Stimulated activated naive CD8-positive, alpha-beta T cell treated with anti-CD3 and anti-CD28 coated beads, Interleukin-15, Interleukin-2, amounts not matched to agents 100 ng/mL and 50 ng/mL, for 24 hours (primary cell): ENCODE data around the gene CELSR2.

Experiments used
- H3K27ac Mint-ChIP-seq: one replicate; pipeline ENCODE4 v1.8.0; 2021; ENCODE audit warnings: mild to moderate bottlenecking, mixed read lengths
- H3K27me3 Mint-ChIP-seq: one replicate; pipeline ENCODE4 v1.8.0; 2021; ENCODE audit warnings: mixed read lengths
- H3K36me3 Mint-ChIP-seq: one replicate; pipeline ENCODE4 v1.8.0; 2021; ENCODE audit warnings: low read depth, mixed read lengths
- H3K4me1 Mint-ChIP-seq: one replicate; pipeline ENCODE4 v1.8.0; 2021; ENCODE audit warnings: low read depth, mixed read lengths
- H3K4me3 Mint-ChIP-seq: one replicate; pipeline ENCODE4 v1.8.0; 2021; ENCODE audit warnings: mild to moderate bottlenecking, mixed read lengths
- H3K9me3 Mint-ChIP-seq: one replicate; pipeline ENCODE4 v1.8.0; 2021; ENCODE audit warnings: mixed read lengths

The CELSR2 gene

GRCh38 chr1:109240158-109241152 is 8.9 kb upstream of the CELSR2 start:
- Mint-ChIP-seq H3K36me3 (peaks cover 28% of the 10 kb centered on the region), H3K4me1 (peaks cover 16% of the 10 kb centered on the region), H3K27ac (no peak overlapping the region)

DNA sequence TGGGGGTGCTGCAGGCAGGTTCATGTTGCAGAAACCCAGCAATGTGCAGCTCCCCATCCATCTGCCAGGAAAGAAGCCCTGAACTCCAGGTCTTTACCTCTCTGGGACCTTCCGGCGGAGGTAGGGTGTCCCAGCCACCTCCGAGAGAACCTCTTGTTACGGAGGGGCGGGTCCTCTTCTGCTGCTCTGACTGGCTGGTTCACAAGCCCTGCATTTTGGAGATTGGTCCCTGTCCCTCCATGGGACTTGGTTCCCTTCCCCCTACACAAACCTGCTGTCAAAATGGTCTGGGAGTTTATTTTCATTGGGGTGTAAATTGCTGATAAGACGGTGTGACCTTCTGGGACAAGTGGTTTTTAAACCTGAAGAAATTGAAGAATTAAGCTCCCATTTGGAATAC is 8.0 kb upstream of the CELSR2 start:
- H3K9me3 Mint-ChIP-seq, result no peaks in the 10 kb centered on the region
- H3K4me1 Mint-ChIP-seq, result peaks cover 16% of the 10 kb centered on the region
- H3K27me3 Mint-ChIP-seq, result peaks cover 15% of the 10 kb centered on the region
- H3K27ac Mint-ChIP-seq, result no peak overlapping the region
- H3K36me3 Mint-ChIP-seq, result peaks cover 19% of the 10 kb centered on the region
- no peak overlapping the region for H3K4me3 Mint-ChIP-seq

More at GRCh38 chr1:109240158-109241152, 8.9 kb upstream of the CELSR2 start:
- no peaks in the 10 kb centered on the region for H3K9me3 Mint-ChIP-seq
- peaks cover 15% of the 10 kb centered on the region for H3K27me3 Mint-ChIP-seq
- no peak overlapping the region for H3K4me3 Mint-ChIP-seq

- no peak overlapping the region for H3K27ac Mint-ChIP-seq
- H3K9me3 Mint-ChIP-seq, result no peaks in the 10 kb centered on the region
- peaks cover 15% of the 10 kb centered on the region for H3K27me3 Mint-ChIP-seq
- H3K4me1 Mint-ChIP-seq, result peaks cover 16% of the 10 kb centered on the region
- H3K4me3 Mint-ChIP-seq, result no peak overlapping the region
- peaks cover 13% of the 10 kb centered on the region for H3K36me3 Mint-ChIP-seq
Measured at GRCh38 chr1:109241841-109242345, 7.4 kb upstream of the CELSR2 start.

DNA sequence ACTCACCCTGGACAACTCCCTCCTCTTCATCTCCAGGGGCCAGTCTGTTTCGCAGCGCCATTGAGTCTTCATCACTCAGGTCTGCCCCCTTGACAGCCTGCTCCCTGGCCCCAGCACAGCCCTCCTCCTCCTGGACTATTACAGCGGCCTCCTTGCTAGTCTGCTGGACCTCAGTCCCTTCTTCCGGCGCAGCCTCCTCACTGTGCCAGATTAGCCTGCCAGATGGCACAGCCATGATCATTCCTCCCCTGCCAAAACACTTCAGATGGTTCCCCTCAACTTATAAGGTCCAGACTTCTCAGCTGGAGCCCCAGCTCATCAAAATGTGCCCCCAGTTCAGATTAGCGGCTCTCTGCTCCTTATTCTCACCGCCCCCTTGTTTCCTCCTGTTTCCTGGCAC is 7.0 kb upstream of the CELSR2 start:
- Mint-ChIP-seq H3K4me3 (no peak overlapping the region), H3K9me3 (no peaks in the 10 kb centered on the region), H3K27me3 (peaks cover 15% of the 10 kb centered on the region), H3K27ac (no peak overlapping the region), H3K36me3 (peaks cover 8% of the 10 kb centered on the region), H3K4me1 (peaks cover 16% of the 10 kb centered on the region)

- Mint-ChIP-seq H3K27ac (no peak overlapping the region), H3K9me3 (no peaks in the 10 kb centered on the region), H3K27me3 (peaks cover 15% of the 10 kb centered on the region), H3K36me3 (peaks cover under 1% of the 10 kb centered on the region), H3K4me1 (peaks cover 16% of the 10 kb centered on the region), H3K4me3 (no peak overlapping the region)
Measured at GRCh38 chr1:109243221-109243620, 6.1 kb upstream of the CELSR2 start.

DNA sequence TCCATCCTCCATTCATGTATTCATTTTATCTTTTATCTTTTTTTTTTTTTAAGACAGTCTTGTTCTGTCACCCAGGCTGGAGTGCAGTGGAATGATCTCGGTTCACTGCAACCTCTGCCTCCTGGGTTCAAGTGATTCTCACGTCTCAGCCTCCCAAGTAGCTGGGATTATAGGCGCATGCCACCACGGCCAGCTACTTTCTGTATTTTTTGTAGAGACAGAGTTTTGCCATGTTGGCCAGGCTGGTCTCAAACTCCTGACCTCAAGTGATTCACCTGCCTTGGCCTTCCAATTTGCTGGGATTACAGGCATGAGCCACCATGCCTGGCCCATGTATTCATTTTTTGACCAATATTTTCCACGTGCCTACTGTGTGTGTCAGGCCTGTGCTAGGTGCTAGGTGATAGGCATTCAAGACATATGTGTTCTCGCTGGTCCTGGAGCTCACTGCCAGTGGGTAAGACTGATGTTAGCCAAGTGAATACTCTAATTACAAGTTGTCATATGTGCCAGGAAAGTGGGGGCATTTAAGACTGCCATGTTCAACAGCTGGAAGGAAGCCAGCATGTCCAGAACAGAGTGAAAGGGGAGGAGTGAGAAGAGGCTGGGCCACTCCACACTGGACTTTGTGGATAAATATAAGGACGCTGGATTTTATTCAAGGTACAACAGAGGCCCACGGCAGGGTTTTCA is 5.3 kb upstream of the CELSR2 start:
- Mint-ChIP-seq H3K4me3 (no peak overlapping the region), H3K36me3 (no peaks in the 10 kb centered on the region), H3K27me3 (peaks cover 15% of the 10 kb centered on the region), H3K27ac (no peak overlapping the region), H3K9me3 (no peaks in the 10 kb centered on the region), H3K4me1 (peaks cover 18% of the 10 kb centered on the region)

DNA sequence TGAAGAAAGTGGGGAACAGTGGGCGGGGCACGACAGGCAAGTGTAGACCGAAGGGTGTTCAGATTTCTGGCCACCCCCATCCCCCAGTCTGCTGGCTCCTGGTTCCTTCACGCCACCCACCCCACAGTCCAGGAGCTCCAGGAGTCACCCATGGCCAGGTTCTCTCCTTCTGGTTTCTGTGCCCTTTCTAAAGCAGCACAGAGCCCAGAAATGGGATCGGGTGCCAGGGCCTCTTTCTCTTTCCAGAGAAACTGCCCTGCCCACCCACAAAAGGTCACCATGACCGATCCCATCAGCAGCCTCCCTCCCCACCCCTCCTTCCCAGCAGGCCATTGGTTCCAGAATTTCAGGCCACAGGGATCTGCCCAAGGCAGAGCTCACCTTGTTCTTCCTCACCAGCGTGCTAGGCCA is 3.2 kb upstream of the CELSR2 start:
- H3K4me3 Mint-ChIP-seq, result no peak overlapping the region
- no peaks in the 10 kb centered on the region for H3K36me3 Mint-ChIP-seq
- peaks cover 19% of the 10 kb centered on the region for H3K27me3 Mint-ChIP-seq
- H3K9me3 Mint-ChIP-seq, result no peaks in the 10 kb centered on the region
- H3K4me1 Mint-ChIP-seq, result peaks cover 18% of the 10 kb centered on the region
- no peak overlapping the region for H3K27ac Mint-ChIP-seq

DNA sequence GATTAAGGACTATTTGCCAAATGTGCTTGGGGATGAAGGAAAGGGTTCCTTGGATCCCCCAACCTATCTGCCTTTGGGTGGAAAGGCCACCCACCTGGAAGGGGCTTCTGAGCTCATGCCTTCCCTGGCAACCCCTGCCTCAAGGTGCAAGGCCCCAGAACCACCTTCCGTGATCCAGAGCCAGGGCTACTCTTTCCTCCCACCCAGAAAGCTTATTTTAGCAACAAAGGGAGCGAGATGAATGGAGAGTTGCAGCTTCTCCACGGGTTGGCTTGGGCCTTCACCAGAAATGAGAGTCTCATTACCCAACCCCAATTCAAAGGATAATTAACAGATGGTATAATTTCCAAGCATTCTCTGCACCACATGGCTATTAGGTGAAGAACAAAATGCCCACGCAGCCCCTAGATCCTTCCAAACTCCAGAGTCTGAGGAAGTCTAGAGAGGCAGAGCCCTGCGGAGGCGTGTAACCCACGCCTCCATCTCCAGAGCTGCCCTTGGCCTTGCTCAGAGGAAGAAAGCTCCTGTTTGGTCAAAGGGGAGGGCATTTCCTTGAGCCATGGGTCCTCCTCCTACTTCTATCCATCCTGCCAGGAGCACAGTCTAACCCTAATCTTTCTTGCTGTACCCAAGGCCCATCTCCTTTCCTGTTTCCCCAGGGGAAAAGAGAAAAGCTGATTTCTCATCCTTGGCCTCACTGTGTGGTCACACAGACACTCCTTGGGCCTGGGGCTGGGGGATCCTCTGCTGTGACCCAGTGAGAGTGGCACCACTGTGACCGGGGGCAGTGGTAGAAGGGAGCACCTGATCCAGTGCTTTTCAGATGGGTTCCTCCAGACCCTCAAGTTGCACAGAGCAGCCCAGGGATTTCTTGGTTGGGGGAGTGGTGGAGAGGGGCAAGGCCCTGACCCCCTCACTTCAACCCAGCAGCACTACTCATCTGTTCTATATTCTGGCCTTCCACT is 1.7 kb upstream of the CELSR2 start:
- Mint-ChIP-seq H3K27me3 (peaks cover 12% of the 10 kb centered on the region), H3K36me3 (no peaks in the 10 kb centered on the region), H3K9me3 (no peaks in the 10 kb centered on the region), H3K4me1 (peaks cover 6% of the 10 kb centered on the region), H3K4me3 (no peak overlapping the region), H3K27ac (no peak overlapping the region)

DNA sequence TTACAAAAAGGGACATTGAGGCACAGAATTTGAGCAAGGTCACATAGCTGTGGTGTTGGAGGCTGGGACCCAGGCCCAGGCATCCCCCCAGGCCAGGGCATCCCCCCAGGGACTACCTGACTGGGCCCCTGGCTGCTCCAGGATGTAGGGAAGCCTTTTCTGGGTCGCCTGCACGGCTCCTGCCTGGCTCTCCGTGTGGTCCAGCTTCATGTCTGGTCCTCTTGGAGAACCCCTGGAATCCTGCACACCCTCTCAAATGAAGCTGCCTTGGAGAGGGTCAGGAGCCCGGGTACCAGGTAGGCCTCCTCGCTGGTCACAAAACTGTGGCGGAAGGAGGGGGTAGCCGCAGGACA is 919 bp upstream of the CELSR2 start:
- Mint-ChIP-seq H3K4me3 (no peak overlapping the region), H3K9me3 (no peaks in the 10 kb centered on the region), H3K27me3 (peaks cover 12% of the 10 kb centered on the region), H3K27ac (no peak overlapping the region), H3K36me3 (no peaks in the 10 kb centered on the region), H3K4me1 (peaks cover 5% of the 10 kb centered on the region)

GRCh38 chr1:109249654-109250401 is 489 bp downstream of the CELSR2 start:
- H3K9me3 Mint-ChIP-seq, result no peaks in the 10 kb centered on the region
- no peaks in the 10 kb centered on the region for H3K36me3 Mint-ChIP-seq
- peaks cover 4% of the 10 kb centered on the region for H3K27me3 Mint-ChIP-seq
- H3K4me1 Mint-ChIP-seq, result peaks cover 5% of the 10 kb centered on the region
- peak overlapping the region; percentile 57 for H3K4me3 Mint-ChIP-seq
- no peak overlapping the region for H3K27ac Mint-ChIP-seq

GRCh38 chr1:109250454-109251276 is 1.3 kb downstream of the CELSR2 start:
- Mint-ChIP-seq H3K27ac (no peak overlapping the region), H3K27me3 (peaks cover 4% of the 10 kb centered on the region), H3K36me3 (no peaks in the 10 kb centered on the region), H3K9me3 (no peaks in the 10 kb centered on the region), H3K4me1 (peaks cover 5% of the 10 kb centered on the region), H3K4me3 (peak overlapping the region; percentile 57)

DNA sequence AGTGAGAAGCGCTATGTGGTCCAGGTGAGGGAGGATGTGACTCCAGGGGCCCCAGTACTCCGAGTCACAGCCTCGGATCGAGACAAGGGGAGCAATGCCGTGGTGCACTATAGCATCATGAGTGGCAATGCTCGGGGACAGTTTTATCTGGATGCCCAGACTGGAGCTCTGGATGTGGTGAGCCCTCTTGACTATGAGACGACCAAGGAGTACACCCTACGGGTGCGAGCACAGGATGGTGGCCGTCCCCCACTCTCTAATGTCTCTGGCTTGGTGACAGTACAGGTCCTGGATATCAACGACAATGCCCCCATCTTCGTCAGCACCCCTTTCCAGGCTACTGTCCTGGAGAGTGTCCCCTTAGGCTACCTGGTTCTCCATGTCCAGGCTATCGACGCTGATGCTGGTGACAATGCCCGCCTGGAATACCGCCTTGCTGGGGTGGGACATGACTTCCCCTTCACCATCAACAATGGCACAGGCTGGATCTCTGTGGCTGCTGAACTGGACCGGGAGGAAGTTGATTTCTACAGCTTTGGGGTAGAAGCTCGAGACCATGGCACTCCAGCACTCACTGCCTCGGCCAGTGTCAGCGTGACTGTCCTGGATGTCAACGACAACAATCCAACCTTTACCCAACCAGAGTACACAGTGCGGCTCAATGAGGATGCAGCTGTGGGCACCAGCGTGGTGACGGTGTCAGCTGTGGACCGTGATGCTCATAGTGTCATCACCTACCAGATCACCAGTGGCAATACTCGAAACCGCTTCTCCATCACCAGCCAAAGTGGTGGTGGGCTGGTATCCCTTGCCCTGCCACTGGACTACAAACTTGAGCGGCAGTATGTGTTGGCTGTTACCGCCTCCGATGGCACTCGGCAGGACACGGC is 2.2 kb downstream of the CELSR2 start:
- no peak overlapping the region for H3K27ac Mint-ChIP-seq
- H3K36me3 Mint-ChIP-seq, result no peaks in the 10 kb centered on the region
- H3K4me1 Mint-ChIP-seq, result peaks cover 5% of the 10 kb centered on the region
- H3K4me3 Mint-ChIP-seq, result no peak overlapping the region
- peaks cover 4% of the 10 kb centered on the region for H3K27me3 Mint-ChIP-seq
- H3K9me3 Mint-ChIP-seq, result no peaks in the 10 kb centered on the region
